Measurements from ENCODE around the gene NF1.

GRCh38 chr17:31058976-31059375 is 35.8 kb upstream of the NF1 start:
- no peak for TF ChIP-seq CTCF (IDR thresholded peaks at IDR 0.05; ENCODE audit: insufficient read depth, low read depth, low read length)
- TF ChIP-seq EZH2 (IDR thresholded peaks at IDR 0.05; ENCODE audit: insufficient read depth, low read length) = no peak

Measured in astrocyte (in vitro differentiated cells and primary cell).